ENCODE results near the gene NRN1.

NRN1 gene

GRCh38 chr6:5958921-5959320, 47.8 kb downstream of the NRN1 start:
- no peak for DNase-seq (ENCODE audit: extremely low read depth, low read depth)
- TF ChIP-seq CTCF (IDR thresholded peaks at IDR 0.05; ENCODE audit: low read depth, low read length), result no peak

GRCh38 chr6:5956939-5957338, 49.8 kb downstream of the NRN1 start:
- DNase-seq (ENCODE audit: extremely low read depth, low read depth), result no peak

DNA sequence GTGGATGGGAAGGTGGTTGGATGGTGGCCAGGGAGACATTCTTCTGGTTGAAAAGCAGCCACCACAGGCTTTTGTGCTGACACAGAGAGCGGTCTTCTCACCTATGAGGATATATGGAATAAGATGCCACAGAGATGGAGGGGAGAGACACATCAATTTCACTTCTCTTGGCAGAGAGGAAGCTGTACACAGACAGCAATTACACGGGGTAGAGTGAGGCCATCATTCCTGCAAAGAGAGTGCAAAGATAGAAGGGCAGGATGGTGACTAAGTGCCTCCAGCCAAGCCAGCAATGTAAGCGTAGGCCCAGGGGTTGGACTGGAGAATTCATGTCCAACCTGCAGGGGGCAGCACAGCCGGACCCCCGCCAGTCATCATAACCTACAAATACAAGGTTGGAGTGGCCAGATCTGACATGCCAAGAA, 56.4 kb downstream of the NRN1 start:
- TF ChIP-seq CTCF (IDR thresholded peaks at IDR 0.05; ENCODE audit: low read depth, low read length), result no peak; the same call in 1 of the 2 replicates
- no peak for DNase-seq (ENCODE audit: extremely low read depth, low read depth)

More at GRCh38 chr6:5956939-5957338, 49.8 kb downstream of the NRN1 start:
- TF ChIP-seq CTCF (IDR thresholded peaks at IDR 0.05; ENCODE audit: low read depth, low read length), result no peak

Measured in AG09319 (cell line).